ENCODE results near the gene ZNF600.

The ZNF600 gene

GRCh38 chr19:52809801-52810200, 23.2 kb upstream of the ZNF600 start:
- TF ChIP-seq SIN3A (IDR thresholded peaks at IDR 0.05; ENCODE audit: borderline replicate concordance, insufficient read depth, low read length) (no peak), TAF1 (IDR thresholded peaks at IDR 0.05; ENCODE audit: borderline replicate concordance, insufficient read depth, low read length) (no peak), FOXP2 (optimal IDR thresholded peaks at IDR 0.05; ENCODE audit: borderline replicate concordance, extremely low read depth, extremely low read length, insufficient read depth) (no peak), POLR2AphosphoS5 (IDR thresholded peaks at IDR 0.05; ENCODE audit: low read depth, low read length) (no peak), REST (IDR thresholded peaks at IDR 0.05; ENCODE audit: insufficient read depth in 1 of 2, low read depth in 2 of 2, low read length in 2 of 2) (no peak)

GRCh38 chr19:52789440-52789839, 2.8 kb upstream of the ZNF600 start:
- TF ChIP-seq REST (IDR thresholded peaks at IDR 0.05; ENCODE audit: insufficient read depth in 1 of 2, low read depth in 2 of 2, low read length in 2 of 2) (no peak), TAF1 (IDR thresholded peaks at IDR 0.05; ENCODE audit: borderline replicate concordance, insufficient read depth, low read length) (no peak), SIN3A (IDR thresholded peaks at IDR 0.05; ENCODE audit: borderline replicate concordance, insufficient read depth, low read length) (no peak), FOXP2 (optimal IDR thresholded peaks at IDR 0.05; ENCODE audit: borderline replicate concordance, extremely low read depth, extremely low read length, insufficient read depth) (no peak), POLR2AphosphoS5 (IDR thresholded peaks at IDR 0.05; ENCODE audit: low read depth, low read length) (no peak)

GRCh38 chr19:52786078-52786463, 520 bp downstream of the ZNF600 start:
- TF ChIP-seq FOXP2 (optimal IDR thresholded peaks at IDR 0.05; ENCODE audit: borderline replicate concordance, extremely low read depth, extremely low read length, insufficient read depth) (no peak), REST (IDR thresholded peaks at IDR 0.05; ENCODE audit: insufficient read depth in 1 of 2, low read depth in 2 of 2, low read length in 2 of 2) (no peak), TAF1 (IDR thresholded peaks at IDR 0.05; ENCODE audit: borderline replicate concordance, insufficient read depth, low read length) (no peak), SIN3A (IDR thresholded peaks at IDR 0.05; ENCODE audit: borderline replicate concordance, insufficient read depth, low read length) (no peak), POLR2AphosphoS5 (IDR thresholded peaks at IDR 0.05; ENCODE audit: low read depth, low read length) (no peak)

GRCh38 chr19:52785506-52785905, 1.1 kb downstream of the ZNF600 start:
- TF ChIP-seq POLR2AphosphoS5 (IDR thresholded peaks at IDR 0.05; ENCODE audit: low read depth, low read length): no peak
- TF ChIP-seq SIN3A (IDR thresholded peaks at IDR 0.05; ENCODE audit: borderline replicate concordance, insufficient read depth, low read length): no peak

- TF ChIP-seq POLR2AphosphoS5 (IDR thresholded peaks at IDR 0.05; ENCODE audit: low read depth, low read length) (no peak), SIN3A (IDR thresholded peaks at IDR 0.05; ENCODE audit: borderline replicate concordance, insufficient read depth, low read length) (no peak), TAF1 (IDR thresholded peaks at IDR 0.05; ENCODE audit: borderline replicate concordance, insufficient read depth, low read length) (no peak), REST (IDR thresholded peaks at IDR 0.05; ENCODE audit: insufficient read depth in 1 of 2, low read depth in 2 of 2, low read length in 2 of 2) (no peak), FOXP2 (optimal IDR thresholded peaks at IDR 0.05; ENCODE audit: borderline replicate concordance, extremely low read depth, extremely low read length, insufficient read depth) (no peak)
Measured at GRCh38 chr19:52778811-52779210, 7.8 kb downstream of the ZNF600 start.
